ENCODE measurements around the gene CREB3L4. TPM values are rescaled to one million over a fixed set of nuclear protein-coding genes. Genes with fewer than 3 reads are reported as not detected.

CREB3L4 gene
- polyA plus RNA-seq, 12 donors, result 9.7 to 17.4 (median 12.0) TPM; not detected in 2

Other genes with a start within 250 kb of the CREB3L4 start
- 100 to 1,000 TPM in 1 of 12 donors, 10 to 100 TPM in 11; 34.5 to 239 (median 37.6) TPM for gene INTS3, start 239.9 kb upstream of the CREB3L4 start, polyA plus RNA-seq (ENCODE audit: insufficient read length in 12 of 12)
- 10 to 100 TPM in 11 of 12 donors, not detected in 1; 17.8 to 56.9 (median 19.3) TPM for gene SLC27A3, start 192.5 kb upstream of the CREB3L4 start, polyA plus RNA-seq (ENCODE audit: insufficient read length in 12 of 12)
- 10 to 100 TPM in 11 of 12 donors, not detected in 1; 14.4 to 39.5 (median 18.5) TPM for gene GATAD2B, start 44.9 kb upstream of the CREB3L4 start, polyA plus RNA-seq (ENCODE audit: insufficient read length in 12 of 12)
- gene DENND4B, start 21.2 kb upstream of the CREB3L4 start, polyA plus RNA-seq (ENCODE audit: insufficient read length in 12 of 12), result 10 to 100 TPM in 11 of 12 donors, not detected in 1; 20.5 to 39.0 (median 28.3) TPM
- 10 to 100 TPM in 11 of 12 donors, not detected in 1; 18.3 to 48.2 (median 24.3) TPM for gene CRTC2, start 9.3 kb upstream of the CREB3L4 start, polyA plus RNA-seq (ENCODE audit: insufficient read length in 12 of 12)
- gene SLC39A1, start 4.4 kb upstream of the CREB3L4 start, polyA plus RNA-seq (ENCODE audit: insufficient read length in 12 of 12), result 10 to 100 TPM in 11 of 12 donors, not detected in 1; 33.5 to 57.6 (median 41.6) TPM
- gene JTB, start 9.8 kb downstream of the CREB3L4 start, polyA plus RNA-seq (ENCODE audit: insufficient read length in 12 of 12), result 10 to 100 TPM in 11 of 12 donors, not detected in 1; 58.3 to 90.5 (median 74.0) TPM
- 100 to 1,000 TPM in 2 of 12 donors, 10 to 100 TPM in 9, not detected in 1; 68.1 to 152 (median 80.1) TPM for gene RAB13, start 18.4 kb downstream of the CREB3L4 start, polyA plus RNA-seq (ENCODE audit: insufficient read length in 12 of 12)
- 1,000 to 10,000 TPM; 2,545 to 3,821 (median 3,262) TPM for gene RPS27, start 22.9 kb downstream of the CREB3L4 start, polyA plus RNA-seq (ENCODE audit: insufficient read length in 12 of 12)
- gene NUP210L, start 187.2 kb downstream of the CREB3L4 start, polyA plus RNA-seq (ENCODE audit: insufficient read length in 12 of 12), result under 1 TPM in 3 of 12 donors, not detected in 9; 0.08 to 0.12 (median 0.11) TPM
- gene TPM3, start 224.2 kb downstream of the CREB3L4 start, polyA plus RNA-seq (ENCODE audit: insufficient read length in 12 of 12), result 1,000 to 10,000 TPM in 2 of 12 donors, 100 to 1,000 TPM in 10; 450 to 3,111 (median 675) TPM
- gene CFAP141, start 238.4 kb downstream of the CREB3L4 start, polyA plus RNA-seq (ENCODE audit: insufficient read length in 12 of 12), result not detected

Data from muscle of arm (tissue), 12 donors.